Natural killer cell (primary cell): ENCODE measurements around the gene CD46. TPM values are rescaled to one million over a fixed set of nuclear protein-coding genes. Genes with fewer than 3 reads are reported as not detected.
A peak's percentile ranks its signal among the peaks of the same experiment; 100 is the strongest.
"Not testable (repeated sequence)": the region's sequence is repeated elsewhere in the genome, so short reads cannot be mapped to it uniquely, and the experiment has no call there.

Source experiments
- ATAC-seq, 3 donors: fragments of 150-1000 bp in 2 of 3; fragments of 200-7000 bp in 1 of 3; cut with Tn5 transposase; 1 replicate in 1 of 3; 2 replicates in 2 of 3; pipeline ENCODE4 v1.10.0; 2021; ENCODE audit warnings: mild to moderate bottlenecking in 2 of 3, moderate library complexity in 2 of 3
- DNase-seq, 2 donors: peaks; one replicate each; pipeline versions ENCODE4 v3.0.0 to v3.0.0-alpha.2; 2013 to 2021; ENCODE audit warnings: mixed read lengths in 1 of 2
- H3K27ac ChIP-seq: one replicate; pipeline ENCODE4 v1.5.1; 2013; ENCODE audit warnings: mild to moderate bottlenecking, low read length
- H3K27me3 ChIP-seq: one replicate; pipeline ENCODE4 v1.6.1; 2013; ENCODE audit warnings: low read length; ENCODE audit not compliant: control insufficient read depth, insufficient read depth
- H3K36me3 ChIP-seq: one replicate; pipeline ENCODE4 v1.6.1; 2013; ENCODE audit warnings: low read length; ENCODE audit not compliant: control insufficient read depth, insufficient read depth
- H3K4me1 ChIP-seq: one replicate; pipeline ENCODE4 v1.6.1; 2013; ENCODE audit warnings: low read length; ENCODE audit not compliant: control insufficient read depth, insufficient read depth
- H3K4me3 ChIP-seq: one replicate; pipeline ENCODE4 v1.5.1; 2013; ENCODE audit warnings: low read length
- H3K9me3 ChIP-seq: one replicate; pipeline ENCODE4 v1.6.1; 2013; ENCODE audit warnings: low read length; ENCODE audit not compliant: control insufficient read depth, insufficient read depth
- H3K27ac Mint-ChIP-seq, 2 donors: one replicate each; pipeline ENCODE4 v1.8.0; 2022; ENCODE audit warnings: mild to moderate bottlenecking in 2 of 2, mixed read lengths in 2 of 2, moderate library complexity in 1 of 2
- H3K27me3 Mint-ChIP-seq, 2 donors: one replicate each; pipeline ENCODE4 v1.8.0; 2022; ENCODE audit warnings: low read depth in 2 of 2, mixed read lengths in 2 of 2
- H3K36me3 Mint-ChIP-seq: one replicate; pipeline ENCODE4 v1.8.0; 2022; ENCODE audit warnings: mixed read lengths
- H3K4me1 Mint-ChIP-seq, 2 donors: one replicate each; pipeline ENCODE4 v1.8.0; 2022; ENCODE audit warnings: mixed read lengths in 2 of 2
- H3K4me3 Mint-ChIP-seq: one replicate; pipeline ENCODE4 v1.8.0; 2022; ENCODE audit warnings: mild to moderate bottlenecking, moderate library complexity, mixed read lengths
- H3K9me3 Mint-ChIP-seq, 2 donors: one replicate each; pipeline ENCODE4 v1.8.0; 2022; ENCODE audit warnings: mixed read lengths in 2 of 2
- CTCF ChIP-seq: fragments of 200-600 bp; IDR thresholded peaks from one replicate; pipeline ENCODE4 v1.8.0; 2022; ENCODE audit warnings: antibody characterized with exemption
- WGBS: methylation state at CpG from one replicate; pipeline ENCODE4 v1.1.7; 2013; ENCODE audit warnings: missing lambda C conversion rate; ENCODE audit not compliant: insufficient coverage; 5-methylcytosine and 5-hydroxymethylcytosine counted together
- intact Hi-C: fragments of 100-400 bp; cut with micrococcal nuclease; formaldehyde crosslinking; loops from one replicate; pipeline ENCODE4 v1.14.2; 2022
- total RNA-seq, 4 donors: library from RNA; stranded (reverse); fragments of 120-200 nt in 1 of 4; gene quantifications; one replicate each; pipeline versions ENCODE4 v1.2.3 to v1.2.4, GENCODE V29; 2013 to 2022

CD46 gene
- total RNA-seq, 3 donors from 2014 or later (not counting 1 experiment from before 2014, with no cell fraction given): 110 to 126 (median 124) TPM

- Histone ChIP-seq H3K27me3 (no peaks in the 10 kb centered on the region), H3K36me3 (no peaks in the 10 kb centered on the region), H3K27ac (no peak overlapping the region), H3K4me3 (no peak overlapping the region), H3K9me3 (no peaks in the 10 kb centered on the region), H3K4me1 (peaks cover 17% of the 10 kb centered on the region)
- no peak for TF ChIP-seq CTCF
- peak overlapping the region; percentile 25 for H3K4me3 Mint-ChIP-seq
- DNase-seq (peak in 1 of 2 donors; percentile 53), ATAC-seq (no peak)
- intact Hi-C loops: no loop called here
- H3K9me3 Mint-ChIP-seq: no peaks in the 10 kb centered on the region
- WGBS: 32% methylated on average over 2 of the region's 2 CpGs
- H3K4me1 Mint-ChIP-seq: peaks cover 30 to 34% of the 10 kb centered on the region in 2 donors
- no peaks in the 10 kb centered on the region for H3K36me3 Mint-ChIP-seq
- H3K27me3 Mint-ChIP-seq: no peaks in the 10 kb centered on the region
- H3K27ac Mint-ChIP-seq: no peak overlapping the region
Observed at GRCh38 chr1:207748737-207749528, 2.9 kb upstream of the CD46 start.

- Mint-ChIP-seq H3K27me3 (no peaks in the 10 kb centered on the region), H3K36me3 (no peaks in the 10 kb centered on the region), H3K4me1 (peaks cover 38 to 47% of the 10 kb centered on the region in 2 donors), H3K27ac (peak overlapping the region; percentile 95 to 97), H3K9me3 (no peaks in the 10 kb centered on the region), H3K4me3 (peak overlapping the region; percentile 99)
- Histone ChIP-seq H3K27ac (peak overlapping the region; percentile 91), H3K27me3 (no peaks in the 10 kb centered on the region), H3K4me1 (peaks cover 17% of the 10 kb centered on the region), H3K9me3 (no peaks in the 10 kb centered on the region), H3K4me3 (no peak overlapping the region), H3K36me3 (no peaks in the 10 kb centered on the region)
- DNase-seq (no peak), ATAC-seq (no peak)
- intact Hi-C loops: no loop called here
- 89% methylated on average over 5 of the region's 5 CpGs for WGBS
- TF ChIP-seq CTCF: no peak
Observed at GRCh38 chr1:207750631-207751305, 1.1 kb upstream of the CD46 start.

- H3K36me3 Mint-ChIP-seq, H3K27me3 Mint-ChIP-seq, H3K9me3 ChIP-seq, intact Hi-C loops, H3K9me3 Mint-ChIP-seq, H3K36me3 ChIP-seq, H3K27me3 ChIP-seq: not testable (repeated sequence)
- peaks cover 44 to 51% of the 10 kb centered on the region in 2 donors for H3K4me1 Mint-ChIP-seq
- DNase-seq (peak in 1 of 2 donors; percentile 17), ATAC-seq (peak in 1 of 3 donors; percentile 2)
- H3K27ac Mint-ChIP-seq: peak overlapping the region; percentile 95 to 97
- Histone ChIP-seq H3K27ac (peak overlapping the region; percentile 91), H3K4me3 (peak overlapping the region; percentile 88), H3K4me1 (peaks cover 17% of the 10 kb centered on the region)
- H3K4me3 Mint-ChIP-seq: peak overlapping the region; percentile 99
- 28% methylated on average over 7 of the region's 7 CpGs for WGBS
Observed at GRCh38 chr1:207751463-207751789, 428 bp upstream of the CD46 start.

- no peak for TF ChIP-seq CTCF
- Mint-ChIP-seq H3K4me1 (peaks cover 52 to 58% of the 10 kb centered on the region in 2 donors), H3K27ac (peak overlapping the region; percentile 95 to 97), H3K36me3 (no peaks in the 10 kb centered on the region), H3K27me3 (no peaks in the 10 kb centered on the region), H3K4me3 (peak overlapping the region; percentile 99), H3K9me3 (no peaks in the 10 kb centered on the region)
- ATAC-seq (no peak), DNase-seq (peak; percentile 20 to 33)
- no peaks in the 10 kb centered on the region for H3K9me3 ChIP-seq
- H3K4me1 ChIP-seq: peaks cover 17% of the 10 kb centered on the region
- peak overlapping the region; percentile 88 for H3K4me3 ChIP-seq
- WGBS: 1% methylated on average over 30 of the region's 30 CpGs
- H3K27me3 ChIP-seq: no peaks in the 10 kb centered on the region
- intact Hi-C loops: loop anchor here (2.0 kb wide), 1 partner anchor 72 kb away; no protein-coding TSS in a partner anchor
- H3K36me3 ChIP-seq: peaks cover 5% of the 10 kb centered on the region
- peak overlapping the region; percentile 91 for H3K27ac ChIP-seq
Observed at GRCh38 chr1:207752456-207752998, 673 bp downstream of the CD46 start.
